ENCODE measurements around the gene GPATCH4.

GPATCH4 gene

DNA sequence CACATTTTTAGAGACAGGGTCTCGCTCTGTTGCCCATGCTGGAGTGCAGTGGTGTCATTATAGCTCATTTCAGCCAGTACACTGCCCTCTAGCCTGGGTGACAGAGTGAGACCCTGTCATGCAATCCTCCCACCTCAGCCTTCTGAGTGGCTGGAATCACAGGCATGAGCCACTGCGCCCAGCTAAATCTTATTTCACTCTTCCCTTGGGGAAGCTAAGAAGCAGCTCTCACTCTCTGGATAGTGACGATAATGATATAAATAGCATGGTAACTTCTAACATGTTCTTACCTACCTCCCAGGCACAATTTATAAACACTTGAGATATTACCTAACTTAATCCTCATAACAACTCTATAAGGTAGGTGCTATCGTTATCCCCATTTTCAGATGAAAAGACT is 53.8 kb downstream of the GPATCH4 start:
- no peak for DNase-seq (ENCODE audit: low read depth)

DNA sequence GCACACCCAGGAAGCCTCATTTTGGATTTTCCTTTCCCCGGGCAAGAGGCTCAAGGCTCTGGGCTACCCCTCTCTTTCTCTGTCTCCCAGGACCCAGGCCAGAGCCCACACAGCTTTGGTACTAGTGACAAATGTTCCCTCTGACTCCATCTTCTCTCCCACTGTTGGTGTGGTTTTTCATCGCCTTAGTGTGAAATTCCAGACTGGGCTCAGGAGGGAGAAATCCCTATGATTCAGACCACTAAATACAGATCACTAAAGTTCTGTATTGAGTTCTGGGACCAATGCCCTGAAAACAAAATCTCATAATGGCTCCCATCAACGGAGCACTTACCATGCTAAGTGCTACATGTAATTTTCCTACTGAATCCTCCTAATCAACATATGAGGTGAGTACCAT is 55.0 kb downstream of the GPATCH4 start:
- no peak for DNase-seq (ENCODE audit: low read depth)

DNA sequence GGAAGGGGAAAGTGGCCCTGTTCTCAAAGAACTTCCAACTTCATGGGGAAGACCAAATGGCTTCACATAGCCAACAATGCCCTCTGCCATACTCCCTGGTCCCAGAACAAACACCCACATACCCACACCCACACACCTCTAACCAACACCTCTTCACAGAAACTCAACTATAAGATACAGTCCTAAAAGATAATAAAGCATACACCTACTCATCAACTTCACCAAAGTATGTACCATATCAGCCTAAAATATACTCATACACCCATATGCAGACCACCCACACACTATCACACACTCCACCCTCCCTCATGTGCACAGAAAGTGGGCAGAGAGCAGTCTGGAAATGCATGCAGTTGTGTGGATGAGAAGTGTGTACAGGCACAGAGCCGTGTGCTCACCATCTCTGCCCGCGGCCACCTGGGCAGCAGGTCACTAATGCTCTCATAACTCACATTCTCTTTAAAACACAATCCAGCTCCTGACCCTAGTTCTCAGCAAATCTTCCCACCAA is 56.6 kb downstream of the GPATCH4 start:
- no peak for DNase-seq (ENCODE audit: low read depth)

All from GM04503 (cell line).